ENCODE data around the gene IGSF9B. TPM values are rescaled to one million over a fixed set of nuclear protein-coding genes. Genes with fewer than 3 reads are reported as not detected.

The IGSF9B gene
- total RNA-seq, 4 donors from 2014 or later: 6.5 to 106 (median 29.1) TPM

GRCh38 chr11:133978794-133979193 lies 22.0 kb upstream of the IGSF9B start:
- Histone ChIP-seq H3K9me3 (no peaks in the 10 kb centered on the region), H3K4me3 (no peak overlapping the region), H3K27me3 (no peaks in the 10 kb centered on the region), H3K4me1 (no peaks in the 10 kb centered on the region), H3K36me3 (no peaks in the 10 kb centered on the region), H3K27ac (no peak overlapping the region)
- no peak for TF ChIP-seq POLR2A (IDR thresholded peaks at IDR 0.05)
- TF ChIP-seq CTCF (IDR thresholded peaks at IDR 0.05): no peak
- no peak for DNase-seq
- intact Hi-C loops (cut with DNase I; ENCODE audit: low total_unique reads): no loop called here

GRCh38 chr11:133977067-133977677 lies 20.4 kb upstream of the IGSF9B start:
- no peak overlapping the region for H3K4me3 ChIP-seq
- DNase-seq: no peak
- no peak overlapping the region for H3K27ac ChIP-seq
- H3K4me1 ChIP-seq: no peaks in the 10 kb centered on the region
- no peaks in the 10 kb centered on the region for H3K27me3 ChIP-seq
- H3K36me3 ChIP-seq: no peaks in the 10 kb centered on the region
- no peak for TF ChIP-seq CTCF (IDR thresholded peaks at IDR 0.05)
- no peak for TF ChIP-seq POLR2A (IDR thresholded peaks at IDR 0.05)
- no peaks in the 10 kb centered on the region for H3K9me3 ChIP-seq
- intact Hi-C loops (cut with DNase I; ENCODE audit: low total_unique reads): no loop called here

DNA sequence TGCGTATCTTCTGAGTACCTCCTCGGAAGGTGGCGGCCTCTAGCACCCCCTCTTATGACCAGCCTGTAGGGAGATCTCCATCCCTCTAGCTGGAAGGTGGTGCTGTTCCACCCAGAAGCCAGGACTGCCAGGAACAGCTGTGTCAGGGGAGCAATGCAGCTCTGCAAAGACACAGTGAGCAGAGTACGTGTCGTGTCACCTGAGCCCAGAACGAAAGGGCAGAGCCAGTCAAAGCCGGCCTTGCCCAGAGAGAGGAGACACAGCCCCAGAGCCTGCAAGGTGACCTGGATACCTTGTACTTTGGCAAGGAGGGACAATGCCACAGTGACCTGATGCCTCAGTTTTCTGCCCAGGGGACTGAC lies 18.7 kb upstream of the IGSF9B start:
- no peaks in the 10 kb centered on the region for H3K9me3 ChIP-seq
- H3K36me3 ChIP-seq: no peaks in the 10 kb centered on the region
- no peak for DNase-seq
- H3K27ac ChIP-seq: no peak overlapping the region
- H3K4me3 ChIP-seq: no peak overlapping the region
- TF ChIP-seq POLR2A (IDR thresholded peaks at IDR 0.05) (no peak), CTCF (IDR thresholded peaks at IDR 0.05) (no peak)
- intact Hi-C loops (cut with DNase I; ENCODE audit: low total_unique reads): no loop called here
- no peaks in the 10 kb centered on the region for H3K27me3 ChIP-seq
- H3K4me1 ChIP-seq: no peaks in the 10 kb centered on the region

DNA sequence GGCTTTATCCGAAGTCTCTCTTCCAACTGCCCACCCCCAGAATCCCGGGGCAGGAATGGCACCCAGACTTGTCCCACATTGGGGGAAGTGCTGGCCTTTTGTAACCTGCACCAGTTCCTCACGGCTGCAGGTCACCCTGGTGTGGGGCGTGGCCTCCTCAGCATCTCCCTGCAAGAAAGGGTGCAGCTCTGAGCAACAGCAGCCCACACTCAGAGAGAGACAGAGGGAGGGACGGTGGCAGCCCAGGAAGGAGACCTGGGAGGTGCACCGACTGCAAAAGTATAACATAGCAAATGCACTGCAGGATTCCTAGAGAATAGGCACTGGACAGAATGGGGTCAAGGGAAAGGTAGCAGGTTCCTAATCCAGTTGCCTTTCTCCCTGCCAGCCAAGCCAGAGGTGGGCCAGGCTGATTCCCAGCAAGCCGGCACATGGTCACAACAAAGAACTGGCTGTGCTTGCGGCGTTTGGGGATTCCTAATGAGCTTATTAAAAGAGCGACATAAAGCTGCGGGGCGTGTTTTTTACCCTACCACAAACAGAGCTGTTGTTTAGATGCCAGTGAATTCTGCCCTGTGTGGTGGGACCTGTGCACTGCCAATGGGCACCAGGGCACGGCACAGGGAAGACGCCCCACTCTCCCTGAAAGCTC lies 18.2 kb upstream of the IGSF9B start:
- H3K4me1 ChIP-seq: no peaks in the 10 kb centered on the region
- H3K4me3 ChIP-seq: no peak overlapping the region
- H3K9me3 ChIP-seq: no peaks in the 10 kb centered on the region
- DNase-seq: no peak
- TF ChIP-seq CTCF (IDR thresholded peaks at IDR 0.05) (no peak), POLR2A (IDR thresholded peaks at IDR 0.05) (no peak)
- intact Hi-C loops (cut with DNase I; ENCODE audit: low total_unique reads): no loop called here
- H3K27me3 ChIP-seq: no peaks in the 10 kb centered on the region
- H3K36me3 ChIP-seq: no peaks in the 10 kb centered on the region
- H3K27ac ChIP-seq: no peak overlapping the region

DNA sequence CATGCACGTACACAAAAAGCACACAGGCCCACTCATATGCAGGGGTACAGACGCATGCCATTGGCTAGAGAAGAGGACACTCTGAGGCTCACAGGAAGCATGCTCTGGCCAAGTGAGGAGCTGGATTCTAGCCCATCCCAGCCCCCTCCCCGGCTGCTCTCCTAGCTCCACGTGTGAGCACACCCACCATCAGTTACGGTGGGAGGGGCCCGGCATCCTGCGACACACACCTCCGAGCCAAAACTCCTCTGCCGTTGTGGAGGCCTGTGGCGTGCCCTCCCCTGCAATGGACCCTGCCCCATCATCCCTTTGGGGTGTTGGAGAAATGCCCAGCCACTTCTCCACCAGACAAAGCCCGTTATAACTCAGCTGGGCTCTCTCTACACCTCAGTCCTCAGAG lies 15.1 kb upstream of the IGSF9B start:
- TF ChIP-seq POLR2A (IDR thresholded peaks at IDR 0.05) (no peak), CTCF (IDR thresholded peaks at IDR 0.05) (no peak)
- no peaks in the 10 kb centered on the region for H3K36me3 ChIP-seq
- intact Hi-C loops (cut with DNase I; ENCODE audit: low total_unique reads): no loop called here
- H3K4me1 ChIP-seq: no peaks in the 10 kb centered on the region
- H3K9me3 ChIP-seq: no peaks in the 10 kb centered on the region
- no peaks in the 10 kb centered on the region for H3K27me3 ChIP-seq
- no peak overlapping the region for H3K4me3 ChIP-seq
- DNase-seq: no peak
- H3K27ac ChIP-seq: no peak overlapping the region

Measured in uterus (tissue), 4 donors.